Endodermal cell (in vitro differentiated cells): Measurements from ENCODE around the gene ELL2. TPM values are rescaled to one million over a fixed set of nuclear protein-coding genes. Genes with fewer than 3 reads are reported as not detected.

ENCODE experiments used
- DNase-seq: peaks from one replicate; pipeline ENCODE4 v3.0.0-alpha.2; 2017
- H3K27ac ChIP-seq: 2 replicates; pipeline ENCODE4 v1.5.1; 2013; ENCODE audit warnings: mild to moderate bottlenecking, low read depth, low read length, moderate library complexity
- H3K27me3 ChIP-seq: 2 replicates; pipeline ENCODE4 v1.6.1; 2013; ENCODE audit warnings: mild to moderate bottlenecking, low read length, moderate library complexity; ENCODE audit not compliant: insufficient read depth, control insufficient read depth, poor library complexity, severe bottlenecking
- H3K36me3 ChIP-seq: 2 replicates; pipeline ENCODE4 v1.7.0; 2013; ENCODE audit warnings: mild to moderate bottlenecking, low read length, moderate library complexity; ENCODE audit not compliant: control insufficient read depth, insufficient read depth
- H3K4me1 ChIP-seq: one replicate; pipeline ENCODE4 v1.7.0; 2013; ENCODE audit warnings: low read length; ENCODE audit not compliant: control insufficient read depth, insufficient read depth
- H3K4me3 ChIP-seq: 2 replicates; pipeline ENCODE4 v1.5.1; 2013; ENCODE audit warnings: mild to moderate bottlenecking, low read length, moderate library complexity
- H3K9ac ChIP-seq: 2 replicates; pipeline ENCODE4 v1.6.1; 2013; ENCODE audit warnings: mild to moderate bottlenecking, low read length, moderate library complexity; ENCODE audit not compliant: poor library complexity, severe bottlenecking; ENCODE audit errors: extremely low read depth
- H3K9me3 ChIP-seq: 2 replicates; pipeline ENCODE4 v1.6.1; 2013; ENCODE audit warnings: mild to moderate bottlenecking, low read length, moderate library complexity; ENCODE audit not compliant: control insufficient read depth
- H3K27ac Mint-ChIP-seq: 2 replicates; pipeline ENCODE4 v1.8.0; 2020; ENCODE audit warnings: mixed read lengths
- H3K27me3 Mint-ChIP-seq: 2 replicates; pipeline ENCODE4 v1.8.0; 2021; ENCODE audit warnings: mild to moderate bottlenecking, mixed read lengths; ENCODE audit not compliant: insufficient read depth
- H3K36me3 Mint-ChIP-seq: 2 replicates; pipeline ENCODE4 v1.8.0; 2020; ENCODE audit warnings: low read depth, mixed read lengths
- H3K4me1 Mint-ChIP-seq: 2 replicates; pipeline ENCODE4 v1.8.0; 2020; ENCODE audit warnings: mixed read lengths
- H3K4me3 Mint-ChIP-seq: 2 replicates; pipeline ENCODE4 v1.8.0; 2020; ENCODE audit warnings: mild to moderate bottlenecking, moderate library complexity, mixed read lengths
- H3K9me3 Mint-ChIP-seq: 2 replicates; pipeline ENCODE4 v1.8.0; 2020; ENCODE audit warnings: mild to moderate bottlenecking, mixed read lengths
- CTCF ChIP-seq: fragments of 200-600 bp; sonication (generic); conservative IDR thresholded peaks from 2 replicates; pipeline ENCODE4 v1.5.0; 2021; ENCODE audit warnings: antibody characterized with exemption, mild to moderate bottlenecking
- WGBS, 2 experiments: methylation state at CpG; one replicate each; pipeline versions ENCODE4 v1.1.5 to v1.1.7; 2013; ENCODE audit warnings: missing lambda C conversion rate in 2 of 2, mixed read lengths in 1 of 2; ENCODE audit not compliant: insufficient coverage in 1 of 2, insufficient read length in 1 of 2; 5-methylcytosine and 5-hydroxymethylcytosine counted together
- total RNA-seq, 2 donors: library from RNA; stranded (reverse); fragmentation: NEBNext Ultra II Directional in 1 of 2; extraction: Animal tissue kit (Norgen Biotek cat#: 25700) in 1 of 2; gene quantifications; 2 replicates in 1 of 2; 3 replicates in 1 of 2; pipeline ENCODE4 v1.2.1, GENCODE V29; 2021

Gene ELL2
- total RNA-seq, 2 donors from 2014 or later = 28.6 to 44.1 TPM

- WGBS, 2 experiments = 56 to 64% methylated on average over 9 of the region's 9 CpGs
- no peaks in the 10 kb centered on the region for H3K27me3 ChIP-seq
- TF ChIP-seq CTCF = peak; percentile 29
- peaks cover 5% of the 10 kb centered on the region for H3K4me1 ChIP-seq
- H3K27ac ChIP-seq = no peak overlapping the region
- H3K9ac ChIP-seq = peak overlapping the region; percentile 95
- Mint-ChIP-seq H3K27ac (peak overlapping the region; percentile 36), H3K4me3 (peak overlapping the region; percentile 95), H3K9me3 (no peaks in the 10 kb centered on the region), H3K36me3 (peaks cover 5% of the 10 kb centered on the region), H3K27me3 (peaks cover 4% of the 10 kb centered on the region), H3K4me1 (peaks cover 60% of the 10 kb centered on the region)
- DNase-seq = peak; percentile 78
- H3K4me3 ChIP-seq = peak overlapping the region; percentile 96
- H3K36me3 ChIP-seq = peaks cover 27% of the 10 kb centered on the region
- no peaks in the 10 kb centered on the region for H3K9me3 ChIP-seq
Measured at GRCh38 chr5:95959051-95959887, 2.4 kb downstream of the ELL2 start.

- peak overlapping the region; percentile 95 for H3K4me3 Mint-ChIP-seq
- no peak overlapping the region for H3K27ac Mint-ChIP-seq
Measured at GRCh38 chr5:95958310-95959014, 3.2 kb downstream of the ELL2 start.

More at GRCh38 chr5:95958310-95959014, 3.2 kb downstream of the ELL2 start:
- Histone ChIP-seq H3K9me3 (peaks cover 3% of the 10 kb centered on the region), H3K4me3 (peak overlapping the region; percentile 96), H3K4me1 (peaks cover 3% of the 10 kb centered on the region), H3K36me3 (peaks cover 33% of the 10 kb centered on the region), H3K27ac (no peak overlapping the region), H3K27me3 (no peaks in the 10 kb centered on the region), H3K9ac (no peak overlapping the region)
- H3K36me3 Mint-ChIP-seq = peaks cover 8% of the 10 kb centered on the region
- 75 to 78% methylated on average over 1 to 3 of the region's 3 CpGs for WGBS, 2 experiments
- DNase-seq = no peak
- peaks cover 53% of the 10 kb centered on the region for H3K4me1 Mint-ChIP-seq
- H3K27me3 Mint-ChIP-seq = peaks cover 4% of the 10 kb centered on the region
- no peak for TF ChIP-seq CTCF
- no peaks in the 10 kb centered on the region for H3K9me3 Mint-ChIP-seq
